GM23248 (cell line): ENCODE measurements around the gene ZFYVE9.

Experiments used
- EZH2 ChIP-seq: fragments of 200-600 bp; sonication (generic); IDR thresholded peaks from 2 replicates; pipeline ENCODE4 v1.6.1; 2018; ENCODE audit warnings: antibody characterized with exemption, mild to moderate bottlenecking; ENCODE audit not compliant: insufficient read depth, poor library complexity, severe bottlenecking
- EZH2phosphoT487 ChIP-seq: fragments of 200-600 bp; sonication (generic); IDR thresholded peaks from 2 replicates; pipeline ENCODE4 v1.6.1; 2018; ENCODE audit warnings: antibody characterized with exemption, moderate library complexity, mild to moderate bottlenecking, low read depth; ENCODE audit not compliant: insufficient read depth

GRCh38 chr1:52189898-52190480 lies 48.1 kb downstream of the ZFYVE9 start:
- no peak for TF ChIP-seq EZH2
- no peak for TF ChIP-seq EZH2phosphoT487
